VCaP (cell line): Measurements from ENCODE around the gene CYTH2.

Experiments
- H3K27ac ChIP-seq: fragments of 450-650 bp; 2 replicates; pipeline ENCODE4 v1.5.1; 2017
- TF ChIP-seq, protein P1 (sequence below): fragments of 450-650 bp; conservative IDR thresholded peaks from 2 replicates; pipeline ENCODE4 v1.5.1; 2017; ENCODE audit warnings: mild to moderate bottlenecking, moderate library complexity

The CYTH2 gene

GRCh38 chr19:48473161-48473966 is 4.2 kb downstream of the CYTH2 start:
- H3K27ac ChIP-seq = no peak overlapping the region
- TF ChIP-seq, protein P1, sequence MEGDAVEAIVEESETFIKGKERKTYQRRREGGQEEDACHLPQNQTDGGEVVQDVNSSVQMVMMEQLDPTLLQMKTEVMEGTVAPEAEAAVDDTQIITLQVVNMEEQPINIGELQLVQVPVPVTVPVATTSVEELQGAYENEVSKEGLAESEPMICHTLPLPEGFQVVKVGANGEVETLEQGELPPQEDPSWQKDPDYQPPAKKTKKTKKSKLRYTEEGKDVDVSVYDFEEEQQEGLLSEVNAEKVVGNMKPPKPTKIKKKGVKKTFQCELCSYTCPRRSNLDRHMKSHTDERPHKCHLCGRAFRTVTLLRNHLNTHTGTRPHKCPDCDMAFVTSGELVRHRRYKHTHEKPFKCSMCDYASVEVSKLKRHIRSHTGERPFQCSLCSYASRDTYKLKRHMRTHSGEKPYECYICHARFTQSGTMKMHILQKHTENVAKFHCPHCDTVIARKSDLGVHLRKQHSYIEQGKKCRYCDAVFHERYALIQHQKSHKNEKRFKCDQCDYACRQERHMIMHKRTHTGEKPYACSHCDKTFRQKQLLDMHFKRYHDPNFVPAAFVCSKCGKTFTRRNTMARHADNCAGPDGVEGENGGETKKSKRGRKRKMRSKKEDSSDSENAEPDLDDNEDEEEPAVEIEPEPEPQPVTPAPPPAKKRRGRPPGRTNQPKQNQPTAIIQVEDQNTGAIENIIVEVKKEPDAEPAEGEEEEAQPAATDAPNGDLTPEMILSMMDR = no peak

DNA sequence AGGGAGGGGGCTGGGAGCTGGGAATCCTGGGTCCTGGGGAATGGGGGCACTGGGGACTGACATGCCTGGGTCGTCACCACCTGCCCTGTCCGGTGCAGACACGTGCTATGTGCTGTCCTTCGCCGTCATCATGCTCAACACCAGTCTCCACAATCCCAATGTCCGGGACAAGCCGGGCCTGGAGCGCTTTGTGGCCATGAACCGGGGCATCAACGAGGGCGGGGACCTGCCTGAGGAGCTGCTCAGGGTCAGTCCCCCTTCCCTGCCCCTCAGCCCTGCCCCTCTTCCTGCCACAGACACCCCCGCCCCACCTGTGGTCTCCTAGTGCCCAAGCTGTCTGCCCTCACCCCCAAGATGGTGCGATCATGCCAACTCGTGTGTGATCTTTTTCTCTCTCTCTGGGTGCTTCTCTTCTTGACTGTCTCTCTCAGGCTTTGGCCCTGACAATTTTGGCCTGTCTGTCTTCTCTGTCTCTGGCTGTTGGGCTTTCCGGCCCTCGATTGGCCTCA is 5.0 kb downstream of the CYTH2 start:
- TF ChIP-seq, protein P1 = no peak
- no peak overlapping the region for H3K27ac ChIP-seq

- TF ChIP-seq, protein P1 = no peak
- H3K27ac ChIP-seq = no peak overlapping the region
Measured at GRCh38 chr19:48475369-48476068, 6.3 kb downstream of the CYTH2 start.

DNA sequence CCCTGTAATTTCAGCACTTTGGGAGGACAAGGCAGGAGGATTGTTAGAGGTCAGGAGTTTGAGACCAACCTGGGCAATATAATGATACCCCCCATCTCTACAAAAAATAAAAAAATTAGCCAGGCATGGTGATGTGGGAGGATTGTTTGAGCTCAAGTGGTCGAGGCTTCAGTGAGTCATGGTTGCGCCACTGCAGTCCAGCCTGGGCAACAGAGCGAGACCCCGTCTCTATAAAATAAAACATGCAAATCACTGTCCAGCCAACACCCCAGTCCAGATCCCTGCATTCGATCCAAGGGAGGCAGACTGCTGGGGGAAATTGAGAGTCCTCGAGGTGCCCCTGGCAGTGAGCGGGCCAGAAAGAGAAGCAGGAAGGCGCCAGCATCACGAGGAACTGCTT is 7.0 kb downstream of the CYTH2 start:
- TF ChIP-seq, protein P1 = no peak
- no peak overlapping the region for H3K27ac ChIP-seq

DNA sequence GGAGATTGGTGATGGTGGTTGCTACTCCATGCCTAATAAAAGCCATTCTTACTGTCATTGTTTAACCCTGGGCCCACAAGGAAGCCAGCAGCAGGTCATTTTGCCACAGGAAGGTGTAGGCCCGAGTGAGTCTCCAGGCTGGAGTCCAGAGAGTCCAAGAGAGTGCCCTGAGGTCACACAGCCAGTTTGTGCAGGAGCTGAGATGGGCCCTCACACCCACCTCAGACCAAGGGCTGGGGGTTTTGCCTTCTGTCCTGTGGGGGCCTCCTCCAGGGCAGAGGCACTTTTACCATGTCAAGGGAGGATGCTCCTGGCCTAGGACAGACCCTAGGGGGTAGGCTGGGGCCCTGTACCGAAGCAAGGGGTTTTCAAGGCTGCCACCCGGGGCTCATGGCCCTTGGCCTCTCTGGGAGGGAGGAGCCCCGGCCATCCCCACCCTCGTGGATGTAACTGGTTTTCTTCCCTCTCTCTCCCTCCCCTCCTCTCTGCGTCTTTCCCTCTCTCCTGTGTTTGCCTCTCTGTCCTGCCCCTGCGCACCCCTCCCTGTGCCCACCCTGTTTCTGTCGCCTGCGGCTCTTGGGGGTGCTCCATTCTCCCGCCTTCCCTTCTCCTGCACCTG is 8.0 kb downstream of the CYTH2 start:
- H3K27ac ChIP-seq = no peak overlapping the region
- TF ChIP-seq, protein P1 = no peak

DNA sequence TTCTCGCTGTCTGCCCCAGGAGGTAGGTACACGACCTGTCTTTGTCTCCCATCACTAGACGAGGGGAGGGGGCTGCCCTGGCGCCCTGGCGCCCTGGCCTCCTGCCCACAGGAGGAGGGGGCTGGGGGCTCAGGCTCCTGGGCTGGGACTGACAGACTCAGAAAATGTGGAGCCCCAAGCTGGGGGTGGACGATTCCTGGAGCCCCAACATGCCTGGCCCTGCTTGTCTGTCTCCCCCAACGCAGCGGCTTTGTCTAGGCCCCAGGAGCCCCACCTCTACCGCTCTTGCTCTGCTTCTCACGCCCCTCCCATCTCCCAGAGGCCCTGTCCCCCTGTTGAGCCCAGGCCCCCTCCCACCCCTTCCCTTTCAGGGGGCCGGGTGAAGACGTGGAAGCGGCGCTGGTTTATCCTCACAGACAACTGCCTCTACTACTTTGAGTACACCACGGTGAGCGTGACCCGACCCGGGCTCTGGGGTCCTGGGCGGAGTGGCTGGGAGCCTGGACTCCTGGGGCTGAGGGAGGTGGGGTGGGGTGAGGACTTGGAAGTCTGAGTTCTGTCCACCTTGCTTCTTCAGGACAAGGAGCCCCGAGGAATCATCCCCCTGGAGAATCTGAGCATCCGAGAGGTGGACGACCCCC is 8.6 kb downstream of the CYTH2 start:
- TF ChIP-seq, protein P1 = no peak
- no peak overlapping the region for H3K27ac ChIP-seq
